Sigmoid colon (tissue), 4 donors: Measurements from ENCODE around the gene CKAP5.

Source experiments
- EP300 ChIP-seq, 4 donors: sonication (generic); formaldehyde crosslinking; IDR thresholded peaks; one replicate each; pipeline ENCODE4 v1.6.1; 2017; ENCODE audit warnings: antibody characterized with exemption in 4 of 4
- POLR2A ChIP-seq, 2 donors: fragments of 450-650 bp; IDR thresholded peaks; one replicate each; pipeline ENCODE4 v1.6.1; 2016; ENCODE audit warnings: antibody characterized with exemption in 2 of 2, mild to moderate bottlenecking in 2 of 2, moderate library complexity in 2 of 2
- TF ChIP-seq, protein P1 (sequence below), 4 experiments: fragments of 450-650 bp in 3 of 4; fragments of 200-600 bp in 1 of 4; IDR thresholded peaks; one replicate each; pipeline ENCODE4 v1.5.1; 2016 to 2019; ENCODE audit warnings: antibody characterized with exemption in 4 of 4, mild to moderate bottlenecking in 3 of 4, moderate library complexity in 2 of 4

DNA sequence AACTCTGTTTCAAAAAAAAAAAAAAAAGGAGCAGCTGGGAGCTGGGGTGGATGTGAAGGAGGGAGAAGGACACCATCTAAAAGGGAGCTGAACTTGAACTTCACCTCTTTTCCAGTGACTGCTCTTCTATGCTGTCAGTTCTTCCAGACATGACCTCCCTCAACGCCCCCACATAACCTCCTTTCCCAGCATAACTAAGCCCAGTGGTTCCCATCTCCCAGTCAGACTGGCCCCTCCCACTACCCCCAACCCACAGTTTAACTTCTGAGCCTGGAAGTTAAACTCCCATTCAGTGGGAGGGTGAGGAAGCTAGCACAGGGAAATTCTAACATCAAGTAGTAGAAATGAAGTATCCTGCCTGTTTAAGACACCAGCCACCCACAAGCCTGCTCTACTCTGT, 147.5 kb downstream of the CKAP5 start:
- TF ChIP-seq, protein P1, sequence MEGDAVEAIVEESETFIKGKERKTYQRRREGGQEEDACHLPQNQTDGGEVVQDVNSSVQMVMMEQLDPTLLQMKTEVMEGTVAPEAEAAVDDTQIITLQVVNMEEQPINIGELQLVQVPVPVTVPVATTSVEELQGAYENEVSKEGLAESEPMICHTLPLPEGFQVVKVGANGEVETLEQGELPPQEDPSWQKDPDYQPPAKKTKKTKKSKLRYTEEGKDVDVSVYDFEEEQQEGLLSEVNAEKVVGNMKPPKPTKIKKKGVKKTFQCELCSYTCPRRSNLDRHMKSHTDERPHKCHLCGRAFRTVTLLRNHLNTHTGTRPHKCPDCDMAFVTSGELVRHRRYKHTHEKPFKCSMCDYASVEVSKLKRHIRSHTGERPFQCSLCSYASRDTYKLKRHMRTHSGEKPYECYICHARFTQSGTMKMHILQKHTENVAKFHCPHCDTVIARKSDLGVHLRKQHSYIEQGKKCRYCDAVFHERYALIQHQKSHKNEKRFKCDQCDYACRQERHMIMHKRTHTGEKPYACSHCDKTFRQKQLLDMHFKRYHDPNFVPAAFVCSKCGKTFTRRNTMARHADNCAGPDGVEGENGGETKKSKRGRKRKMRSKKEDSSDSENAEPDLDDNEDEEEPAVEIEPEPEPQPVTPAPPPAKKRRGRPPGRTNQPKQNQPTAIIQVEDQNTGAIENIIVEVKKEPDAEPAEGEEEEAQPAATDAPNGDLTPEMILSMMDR (IDR thresholded peaks at IDR 0.05): no peak
- TF ChIP-seq POLR2A (IDR thresholded peaks at IDR 0.05) (no peak), EP300 (IDR thresholded peaks at IDR 0.05) (no peak)
